SKM-1 treated with dmso at 0.1 percent for 144 hours (cell line): ENCODE results near the gene PRSS48.
"Not testable (repeated sequence)": the region's sequence is repeated elsewhere in the genome, so short reads cannot be mapped to it uniquely, and the experiment has no call there.

ENCODE experiments used
- DNase-seq: peaks from one replicate; lab custom pipeline; 2025; ENCODE audit not compliant: unreplicated experiment; lab: John Stamatoyannopoulos, UW

The PRSS48 gene

GRCh38 chr4:151259752-151260151, 17.2 kb upstream of the PRSS48 start:
- no peak for DNase-seq

GRCh38 chr4:151260526-151260925, 16.4 kb upstream of the PRSS48 start:
- DNase-seq: no peak

GRCh38 chr4:151263455-151263854, 13.5 kb upstream of the PRSS48 start:
- no peak for DNase-seq

GRCh38 chr4:151266497-151266896, 10.5 kb upstream of the PRSS48 start:
- DNase-seq: no peak

- no peak for DNase-seq
Measured at GRCh38 chr4:151267104-151267503, 9.9 kb upstream of the PRSS48 start.

GRCh38 chr4:151267822-151268535, 9.0 kb upstream of the PRSS48 start:
- no peak for DNase-seq

DNA sequence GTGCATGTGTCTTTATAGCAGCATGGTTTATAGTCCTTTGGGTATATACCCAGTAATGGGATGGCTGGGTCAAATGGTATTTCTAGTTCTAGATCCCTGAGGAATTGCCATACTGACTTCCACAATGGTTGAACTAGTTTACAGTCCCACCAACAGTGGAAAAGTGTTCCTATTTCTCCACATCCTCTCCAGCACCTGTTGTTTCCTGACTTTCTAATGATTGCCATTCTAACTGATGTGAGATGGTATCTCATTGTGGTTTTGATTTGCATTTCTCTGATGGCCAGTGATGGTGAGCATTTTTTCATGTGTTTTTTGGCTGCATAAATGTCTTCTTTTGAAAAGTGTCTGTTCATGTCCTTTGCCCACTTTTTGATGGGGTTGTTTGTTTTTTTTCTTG, 8.1 kb upstream of the PRSS48 start:
- DNase-seq: not testable (repeated sequence)

DNA sequence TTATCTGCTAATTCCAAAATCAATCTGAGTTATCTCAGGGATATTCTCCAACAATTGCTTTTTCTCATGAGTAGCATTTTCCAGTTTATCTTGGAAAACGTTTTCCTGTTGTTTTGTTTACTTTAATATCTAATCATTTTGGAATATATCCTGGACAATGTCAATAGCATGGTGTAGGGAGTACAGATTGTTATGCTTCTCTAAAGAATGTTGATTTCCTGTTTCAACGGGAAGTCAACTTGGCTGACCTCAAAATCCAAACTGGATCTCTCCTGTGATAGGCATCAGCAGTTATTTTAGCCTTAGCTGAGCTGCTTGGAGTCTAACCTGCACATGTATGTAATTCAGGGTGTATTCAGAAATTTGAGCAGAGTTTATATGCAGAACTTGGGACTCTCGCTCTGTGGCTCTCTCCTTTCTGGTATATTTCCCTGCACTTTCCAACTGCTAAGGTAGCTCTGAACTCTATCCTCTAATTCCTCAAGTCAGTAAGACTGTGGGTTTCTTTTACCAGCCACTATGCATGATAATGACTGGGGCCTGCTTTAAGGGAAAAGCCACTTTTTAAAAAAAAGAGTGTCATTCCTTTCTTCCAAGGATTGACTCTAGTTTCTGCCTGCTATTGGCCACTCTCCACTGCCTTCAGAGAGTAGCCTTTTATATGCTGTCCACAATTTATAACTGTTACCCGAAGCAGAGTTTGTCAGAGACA, 7.7 kb downstream of the PRSS48 start:
- no peak for DNase-seq

- DNase-seq: no peak
Measured at GRCh38 chr4:151287409-151287808, 10.4 kb downstream of the PRSS48 start.

DNA sequence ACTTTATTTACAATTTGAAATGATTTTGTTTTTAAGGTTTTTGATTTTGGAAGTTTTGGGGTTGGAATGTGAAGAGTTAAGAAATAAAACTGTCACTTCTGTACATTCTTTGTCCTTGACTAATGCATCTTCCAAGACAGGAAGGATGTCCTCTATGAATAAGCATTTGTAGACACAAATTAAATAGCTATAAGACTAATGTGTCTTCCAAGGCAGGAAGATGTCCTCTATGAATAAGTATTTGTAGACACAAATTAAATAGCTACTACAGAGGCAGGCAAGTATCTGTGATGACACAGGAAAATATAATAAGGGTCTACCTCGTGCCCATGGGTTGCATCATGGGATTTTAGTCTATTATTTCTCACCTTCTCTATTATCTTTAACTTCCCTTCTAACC, 14.5 kb downstream of the PRSS48 start:
- DNase-seq: no peak

- no peak for DNase-seq
Measured at GRCh38 chr4:151292038-151292437, 15.1 kb downstream of the PRSS48 start.

DNA sequence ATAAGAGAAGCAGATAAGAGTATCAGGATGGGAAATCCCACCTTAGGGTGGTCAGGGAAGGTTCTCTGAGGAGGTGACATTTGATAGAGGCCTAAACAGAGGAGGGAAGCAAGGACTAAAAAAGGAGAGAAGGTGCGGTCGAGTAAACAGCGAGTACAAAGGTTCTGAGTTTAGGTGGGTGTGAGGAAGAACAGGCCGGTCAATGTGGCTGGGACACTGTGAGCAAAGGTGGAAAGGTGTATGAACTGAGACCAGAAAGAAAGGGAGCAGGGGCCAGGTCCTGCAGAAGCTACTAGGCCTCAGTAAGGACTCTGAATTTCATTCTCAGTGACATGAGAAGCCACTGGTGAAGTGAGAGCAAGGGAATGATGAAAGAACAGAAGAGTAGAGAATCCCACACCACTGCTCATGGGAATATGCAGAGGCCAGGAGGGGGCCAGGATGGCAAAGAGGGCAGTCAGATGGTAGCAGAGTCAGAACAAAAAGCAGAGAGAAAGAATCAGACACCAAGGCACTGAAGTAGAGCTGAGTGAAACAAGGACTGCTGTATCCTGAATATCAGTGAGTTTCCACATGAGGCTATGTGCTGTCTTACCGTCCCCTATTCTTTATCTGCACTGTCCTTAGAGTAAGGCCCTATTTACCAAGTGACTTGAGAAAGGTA, 18.0 kb downstream of the PRSS48 start:
- no peak for DNase-seq

- no peak for DNase-seq
Measured at GRCh38 chr4:151296227-151296626, 19.3 kb downstream of the PRSS48 start.

- no peak for DNase-seq
Measured at GRCh38 chr4:151297170-151297569, 20.2 kb downstream of the PRSS48 start.

- DNase-seq: no peak
Measured at GRCh38 chr4:151302432-151302831, 25.5 kb downstream of the PRSS48 start.

GRCh38 chr4:151304226-151304625, 27.3 kb downstream of the PRSS48 start:
- no peak for DNase-seq

DNA sequence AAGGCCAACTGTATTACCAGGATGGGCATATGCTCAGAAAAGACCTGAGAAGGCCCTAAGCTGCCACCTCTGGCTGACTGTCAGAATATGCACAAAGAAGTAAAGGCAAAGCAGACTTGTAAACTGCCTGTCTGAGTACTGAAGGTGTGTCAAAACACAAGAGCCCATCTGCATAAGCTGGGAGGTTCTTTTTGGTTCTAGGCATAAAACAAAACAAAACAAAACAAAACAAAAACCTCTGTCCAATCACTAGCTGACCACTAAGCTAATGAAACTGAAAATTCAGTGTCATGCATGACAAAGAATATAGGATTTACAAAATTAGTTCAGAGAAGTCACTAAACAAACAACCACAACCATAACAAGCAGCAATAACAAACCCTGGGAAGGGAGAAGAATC, 27.8 kb downstream of the PRSS48 start:
- DNase-seq: no peak

GRCh38 chr4:151310124-151310728, 33.3 kb downstream of the PRSS48 start:
- no peak for DNase-seq

- no peak for DNase-seq
Measured at GRCh38 chr4:151313306-151314009, 36.5 kb downstream of the PRSS48 start.

DNA sequence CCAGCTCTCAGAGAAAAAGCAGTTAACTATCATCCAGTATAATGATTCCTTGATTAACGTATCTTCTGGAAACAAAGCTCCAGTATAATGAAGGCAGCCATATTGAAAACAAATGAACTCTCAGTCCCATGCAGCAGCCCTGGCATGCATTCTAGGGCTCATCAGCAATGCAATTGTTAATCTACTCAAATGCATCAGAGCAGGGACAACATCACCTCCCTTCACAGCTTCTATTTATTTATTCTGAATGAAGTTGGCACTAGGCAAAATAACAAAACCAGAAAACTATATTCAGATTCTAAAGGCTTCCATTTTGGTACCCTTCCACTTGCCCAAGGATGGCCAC, 37.0 kb downstream of the PRSS48 start:
- no peak for DNase-seq

- no peak for DNase-seq
Measured at GRCh38 chr4:151314479-151314878, 37.5 kb downstream of the PRSS48 start.
